ENCODE measurements around the gene ACER1. TPM values are rescaled to one million over a fixed set of nuclear protein-coding genes. Genes with fewer than 3 reads are reported as not detected.

The ACER1 gene
- total and polyA plus RNA-seq, 10 of the 15 experiments (the other 5 are each of a cell fraction or from before 2014, with no cell fraction given): not detected

DNA sequence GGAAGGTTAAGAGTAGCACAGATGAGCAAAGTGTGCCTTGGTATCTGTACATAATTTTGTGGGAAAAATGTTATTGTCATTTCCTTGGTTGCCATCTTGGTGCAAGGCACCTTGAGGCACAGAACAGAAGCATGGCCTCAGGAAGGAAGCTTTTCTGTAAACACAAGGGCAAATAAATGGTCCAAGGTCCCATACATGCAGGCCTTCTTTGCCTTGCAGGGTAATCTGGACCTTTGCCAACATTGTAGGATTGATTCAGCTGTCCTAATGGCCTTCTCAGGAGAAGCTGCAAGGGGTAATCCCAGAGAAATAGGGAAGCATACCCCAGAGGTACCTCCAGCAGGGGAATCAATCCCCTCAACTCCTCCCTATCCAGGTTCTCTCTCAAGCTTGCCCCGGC, 44.7 kb downstream of the ACER1 start (continued):
- TF ChIP-seq KDM1A (IDR thresholded peaks at IDR 0.05; ENCODE audit: borderline replicate concordance) (no peak), NR2C2 (IDR thresholded peaks at IDR 0.05; ENCODE audit: borderline replicate concordance, control insufficient read depth, insufficient read length, low read depth) (no peak), ZNF622 (IDR thresholded peaks at IDR 0.05) (no peak), TCF7 (IDR thresholded peaks at IDR 0.05; ENCODE audit: borderline replicate concordance) (no peak), SMAD1 (IDR thresholded peaks at IDR 0.05; ENCODE audit: low read depth, partially characterized antibody) (no peak), GATAD2B (conservative IDR thresholded peaks at IDR 0.05; ENCODE audit: low read depth) (no peak), KAT2A (conservative IDR thresholded peaks at IDR 0.05; ENCODE audit: control insufficient read depth, low read depth, low read length) (no peak)

GRCh38 chr19:6287269-6287885, 46.0 kb downstream of the ACER1 start:
- FAIRE-seq: no peak
- no peak for ATAC-seq
- ChIA-PET SMC1A (ENCODE audit: uncharacterized antibody, unreplicated experiment) (interaction anchor here (0.8 kb wide), 1 partner anchor 8 kb away, joined by 3 read pairs; no protein-coding TSS in a partner anchor), CTCF (interaction anchor here (0.9 to 1.2 kb wide), 2 partner anchors 69 to 162 kb away, joined by 3 to 4 read pairs; no protein-coding TSS in a partner anchor), RAD21 (ENCODE audit: unreplicated experiment) (no interaction called here), POLR2A (no interaction called here)
- no peaks in the 10 kb centered on the region for H3K36me3 ChIP-seq (ENCODE audit: control insufficient read depth in 2 of 2, insufficient read depth in 2 of 2, low read length in 1 of 2)
- H3K4me2 ChIP-seq (ENCODE audit: control insufficient read depth, insufficient read depth): no peak overlapping the region
- no peaks in the 10 kb centered on the region for H3K4me1 ChIP-seq (ENCODE audit: control insufficient read depth, insufficient read depth, low read length)
- no TSS peak for BruUV-seq (replicated peaks)
- H3K27ac ChIP-seq (ENCODE audit: control insufficient read depth, insufficient read depth): no peak overlapping the region
- in situ Hi-C loops (cut with MboI): no loop called here
- H4K20me1 ChIP-seq (ENCODE audit: control insufficient read depth, insufficient read depth): no peaks in the 10 kb centered on the region
- H3K4me3 ChIP-seq: no peak overlapping the region
- intact Hi-C loops (cut with micrococcal nuclease; ENCODE audit: unreplicated experiment): no loop called here
- H3K27me3 ChIP-seq (replicated peaks in 1 of 2; ENCODE audit: control insufficient read depth in 2 of 2, insufficient read depth in 2 of 2, low read length in 1 of 2): no peaks in the 10 kb centered on the region
- H2AFZ ChIP-seq (ENCODE audit: control insufficient read depth, low read depth, low read length): no peak overlapping the region
- no peak for DNase-seq (ENCODE audit: low read depth, low spot score)
- 38% methylated on average over 6 of the region's 6 CpGs for WGBS (ENCODE audit: insufficient coverage, insufficient replicate concordance, low lambda C conversion rate, missing lambda C conversion rate)
- no peak overlapping the region for H3K9ac ChIP-seq (ENCODE audit: control insufficient read depth, insufficient read depth, low read length)
- no peak for TF ChIP-seq ZNF274 (IDR thresholded peaks at IDR 0.05; ENCODE audit: insufficient read depth, insufficient read length)
- TF ChIP-seq, protein P1, sequence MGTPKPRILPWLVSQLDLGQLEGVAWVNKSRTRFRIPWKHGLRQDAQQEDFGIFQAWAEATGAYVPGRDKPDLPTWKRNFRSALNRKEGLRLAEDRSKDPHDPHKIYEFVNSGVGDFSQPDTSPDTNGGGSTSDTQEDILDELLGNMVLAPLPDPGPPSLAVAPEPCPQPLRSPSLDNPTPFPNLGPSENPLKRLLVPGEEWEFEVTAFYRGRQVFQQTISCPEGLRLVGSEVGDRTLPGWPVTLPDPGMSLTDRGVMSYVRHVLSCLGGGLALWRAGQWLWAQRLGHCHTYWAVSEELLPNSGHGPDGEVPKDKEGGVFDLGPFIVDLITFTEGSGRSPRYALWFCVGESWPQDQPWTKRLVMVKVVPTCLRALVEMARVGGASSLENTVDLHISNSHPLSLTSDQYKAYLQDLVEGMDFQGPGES (IDR thresholded peaks at IDR 0.05): no peak
- no peak for TF ChIP-seq CEBPB (IDR thresholded peaks at IDR 0.05; ENCODE audit: borderline replicate concordance in 1 of 2, low read depth in 2 of 2, low read length in 2 of 2)
- TF ChIP-seq DPF2 (IDR thresholded peaks at IDR 0.05): no peak
- no peak for TF ChIP-seq NFYA (IDR thresholded peaks at IDR 0.05; ENCODE audit: borderline replicate concordance, low read depth, low read length)
- TF ChIP-seq SRF (IDR thresholded peaks at IDR 0.05; ENCODE audit: low read depth in 2 of 2, low read length in 2 of 2): no peak
- no peaks in the 10 kb centered on the region for H3K79me2 ChIP-seq (ENCODE audit: control insufficient read depth, insufficient read depth, low read length)
- H3K9me3 ChIP-seq (replicated peaks; ENCODE audit: control insufficient read depth, insufficient read depth, low read length): peaks cover 34% of the 10 kb centered on the region; the same call in 2 of the 3 replicates
